ENCODE results near the gene ACYP2.

GRCh38 chr2:54330926-54331835 is 215.8 kb downstream of the ACYP2 start:
- TF ChIP-seq CTCF (conservative IDR thresholded peaks at IDR 0.05; ENCODE audit: low read length) (no peak), EZH2phosphoT487 (IDR thresholded peaks at IDR 0.05; ENCODE audit: borderline replicate concordance) (no peak)
